GM18502 (cell line): Measurements from ENCODE around the gene KCNH2.

ENCODE experiments used
- ATAC-seq: cut with Tn5 transposase; IDR thresholded peaks from one replicate; pipeline ENCODE4 v1.9.1; 2021; ENCODE audit warnings: mild to moderate bottlenecking; ENCODE audit not compliant: unreplicated experiment, poor library complexity

The KCNH2 gene

GRCh38 chr7:150962553-150963399 is 15.3 kb downstream of the KCNH2 start:
- ATAC-seq, result peak; percentile 79

DNA sequence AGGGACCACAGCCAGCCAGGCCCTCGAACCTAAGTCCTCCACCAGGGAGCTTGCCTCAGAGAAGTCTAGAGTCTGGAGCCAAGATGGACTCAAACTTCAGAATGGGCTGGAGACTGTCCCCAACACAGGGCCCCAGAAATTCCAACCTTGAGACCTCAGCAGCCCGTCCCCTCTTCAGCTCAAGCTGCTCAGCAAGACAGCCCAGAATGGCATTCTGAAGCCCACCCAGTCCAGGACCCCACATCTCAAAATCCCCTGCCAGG is 15.9 kb downstream of the KCNH2 start:
- no peak for ATAC-seq

DNA sequence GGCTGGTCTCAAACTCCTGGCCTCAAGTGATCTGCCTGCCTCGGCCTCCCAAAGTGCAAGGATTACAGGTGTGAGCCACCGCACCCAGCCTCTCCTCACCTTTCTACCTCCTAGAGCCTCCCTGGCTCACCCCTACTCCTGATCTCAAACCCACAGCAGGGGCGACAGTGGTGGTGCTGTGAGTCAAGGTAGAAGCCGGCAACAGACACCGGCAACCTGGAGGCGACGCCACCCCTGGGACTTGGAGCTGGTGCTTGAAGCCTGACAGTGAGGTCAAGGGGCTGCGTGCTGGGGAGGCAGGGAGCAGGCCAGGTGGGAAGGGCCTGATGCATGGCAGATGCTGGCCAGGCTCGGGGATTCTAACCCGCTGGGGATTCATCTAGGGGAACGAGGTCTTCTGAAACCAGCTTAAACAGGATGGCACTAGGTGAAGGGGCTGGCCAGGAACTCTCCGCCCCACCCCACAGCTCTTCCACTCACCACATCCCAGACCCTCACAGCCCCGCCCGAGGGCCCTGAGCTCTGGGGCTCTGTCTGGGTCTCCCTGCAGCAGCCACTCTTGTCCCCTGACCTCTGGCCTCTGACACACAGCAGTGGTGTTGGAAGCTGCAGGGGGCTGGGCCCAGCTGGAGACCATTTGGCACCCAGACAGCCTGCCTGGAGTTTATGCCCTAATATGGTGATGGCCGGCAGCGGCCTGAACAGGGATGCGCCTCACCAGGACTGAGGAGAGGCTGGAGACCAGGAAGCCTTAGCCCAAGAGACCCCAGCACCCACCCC is 16.4 kb downstream of the KCNH2 start:
- ATAC-seq, result no peak

- no peak for ATAC-seq
Observed at GRCh38 chr7:150959739-150960734, 18.1 kb downstream of the KCNH2 start.

- no peak for ATAC-seq
Observed at GRCh38 chr7:150959081-150959480, 19.0 kb downstream of the KCNH2 start.

GRCh38 chr7:150958597-150958996 is 19.5 kb downstream of the KCNH2 start:
- no peak for ATAC-seq

DNA sequence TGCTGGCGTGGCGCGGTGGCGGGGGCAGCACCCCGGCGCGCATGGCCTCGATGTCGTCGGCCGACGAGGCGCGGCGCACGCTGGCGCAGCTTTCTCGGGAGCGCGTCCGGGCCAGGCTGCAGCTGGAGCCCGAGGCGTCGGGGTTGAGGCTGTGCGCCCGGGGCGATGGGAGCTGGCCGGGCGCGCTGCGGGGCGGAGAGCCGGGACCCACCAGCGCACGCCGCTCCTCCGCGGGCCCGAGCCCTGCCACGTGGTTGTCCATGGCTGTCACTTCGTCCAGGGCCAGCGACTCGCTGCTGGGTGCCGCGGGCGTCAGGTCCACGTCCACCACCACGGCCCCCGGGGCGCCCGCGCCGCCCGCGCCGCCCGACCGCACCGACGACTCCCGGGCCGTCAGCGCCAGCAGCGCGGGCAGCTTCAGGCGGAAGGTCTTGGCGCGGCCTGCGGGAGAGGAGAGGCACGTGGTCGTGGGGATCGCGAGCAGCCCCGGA is 20.0 kb downstream of the KCNH2 start:
- no peak for ATAC-seq

GRCh38 chr7:150957133-150958020 is 20.7 kb downstream of the KCNH2 start:
- no peak for ATAC-seq

DNA sequence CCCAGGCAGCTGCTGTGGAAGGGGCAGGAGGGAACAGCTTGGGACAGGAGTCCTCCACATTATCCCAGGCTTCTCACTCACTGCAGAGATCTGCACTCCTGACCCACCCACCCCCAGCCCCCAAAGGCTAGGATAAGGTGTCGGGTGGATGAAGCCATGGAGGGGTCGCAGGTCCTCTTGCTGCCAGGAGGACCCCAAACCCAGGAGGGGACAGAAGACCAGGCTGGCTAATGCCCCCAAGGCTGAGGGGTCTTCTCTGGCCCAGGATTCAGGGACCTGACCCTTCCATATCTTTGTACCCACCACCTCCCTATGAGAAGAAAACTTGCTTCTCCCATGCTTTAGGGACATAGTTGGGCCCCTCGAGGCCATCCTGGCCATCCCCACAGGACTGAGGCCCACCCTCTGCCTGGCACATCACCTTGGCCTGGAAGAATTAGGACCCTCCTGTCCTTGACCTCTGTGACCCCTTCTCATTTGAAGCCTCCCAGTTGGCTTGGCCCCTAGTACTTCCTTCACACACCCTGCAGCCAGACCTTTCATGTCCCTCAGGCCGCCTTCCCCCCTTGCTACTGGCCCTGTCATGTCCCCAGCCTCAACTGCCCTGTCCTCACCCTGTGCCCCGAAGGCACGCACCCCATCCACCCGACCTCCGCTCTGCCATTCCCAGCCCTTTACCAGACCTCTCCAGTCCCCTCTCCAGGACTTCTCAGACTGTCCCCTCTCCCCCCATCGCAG is 21.6 kb downstream of the KCNH2 start:
- no peak for ATAC-seq

DNA sequence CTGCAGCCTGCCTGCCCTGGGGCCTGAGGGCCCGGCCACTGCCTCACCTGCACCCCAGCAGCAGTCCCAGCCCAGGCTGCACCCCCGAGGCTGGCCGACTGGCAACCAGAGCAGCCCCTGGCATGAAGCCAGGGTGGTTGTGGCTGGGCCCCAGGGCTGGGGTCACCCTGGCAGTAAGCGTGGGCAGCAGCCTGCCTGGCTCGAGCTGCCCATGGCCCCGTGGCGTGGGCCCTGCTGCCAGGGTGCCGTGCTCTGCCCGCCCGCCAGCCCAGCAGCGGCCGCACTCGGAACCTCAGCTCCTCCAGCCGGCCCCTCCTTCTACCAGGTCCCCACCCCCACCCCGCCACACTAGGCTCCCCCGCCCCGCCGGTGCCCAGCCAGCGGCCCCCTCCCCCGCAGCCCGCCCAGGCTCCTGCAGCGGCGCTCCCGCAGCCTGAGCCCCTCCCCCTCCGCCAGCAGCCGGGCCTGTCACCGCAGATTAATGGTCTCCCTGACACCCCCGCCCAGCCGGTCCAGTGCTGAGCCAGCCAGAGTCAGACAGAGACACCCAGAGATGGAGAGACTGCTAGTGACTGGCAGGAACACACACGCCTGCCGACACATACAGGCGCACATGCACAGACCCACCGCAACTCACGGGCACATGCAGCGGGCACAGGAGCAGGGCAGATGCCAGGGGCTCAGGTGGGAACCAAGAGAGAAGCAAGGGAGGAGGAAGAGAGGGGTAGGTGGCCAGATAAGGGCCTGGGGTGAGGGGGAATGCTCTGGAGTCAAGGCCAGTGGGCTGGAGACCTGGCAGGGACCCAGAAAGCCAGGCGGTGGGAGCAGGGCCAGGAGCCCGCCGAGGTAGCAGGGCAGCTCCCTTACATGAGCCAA is 22.4 kb downstream of the KCNH2 start:
- ATAC-seq, result no peak

DNA sequence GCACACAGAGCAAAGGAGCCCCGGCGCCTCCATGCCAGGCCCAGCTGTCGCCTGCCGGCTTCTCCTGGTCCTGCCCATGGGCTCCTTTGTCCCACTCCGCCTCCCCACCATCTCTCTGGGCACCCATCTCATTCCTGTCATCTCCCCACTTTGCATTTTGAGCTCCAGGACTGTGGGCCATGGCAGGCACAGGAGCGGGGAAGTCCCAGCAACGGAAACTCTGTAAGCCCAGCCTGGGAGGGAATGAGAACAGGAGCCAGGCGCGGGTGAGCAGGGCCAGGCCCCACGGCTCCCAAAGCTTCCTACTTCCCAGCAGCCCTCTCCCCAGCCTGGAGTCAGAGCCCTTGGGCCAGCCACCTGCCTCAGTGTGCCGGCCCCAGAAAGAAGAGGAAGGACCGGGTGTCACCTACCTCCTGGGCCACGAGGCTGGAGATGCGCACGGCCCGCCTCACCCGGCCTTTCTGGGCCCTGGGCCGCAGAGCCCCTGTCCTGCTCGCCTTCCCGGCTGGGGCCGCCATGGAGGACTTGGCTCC is 23.1 kb downstream of the KCNH2 start:
- ATAC-seq, result no peak

DNA sequence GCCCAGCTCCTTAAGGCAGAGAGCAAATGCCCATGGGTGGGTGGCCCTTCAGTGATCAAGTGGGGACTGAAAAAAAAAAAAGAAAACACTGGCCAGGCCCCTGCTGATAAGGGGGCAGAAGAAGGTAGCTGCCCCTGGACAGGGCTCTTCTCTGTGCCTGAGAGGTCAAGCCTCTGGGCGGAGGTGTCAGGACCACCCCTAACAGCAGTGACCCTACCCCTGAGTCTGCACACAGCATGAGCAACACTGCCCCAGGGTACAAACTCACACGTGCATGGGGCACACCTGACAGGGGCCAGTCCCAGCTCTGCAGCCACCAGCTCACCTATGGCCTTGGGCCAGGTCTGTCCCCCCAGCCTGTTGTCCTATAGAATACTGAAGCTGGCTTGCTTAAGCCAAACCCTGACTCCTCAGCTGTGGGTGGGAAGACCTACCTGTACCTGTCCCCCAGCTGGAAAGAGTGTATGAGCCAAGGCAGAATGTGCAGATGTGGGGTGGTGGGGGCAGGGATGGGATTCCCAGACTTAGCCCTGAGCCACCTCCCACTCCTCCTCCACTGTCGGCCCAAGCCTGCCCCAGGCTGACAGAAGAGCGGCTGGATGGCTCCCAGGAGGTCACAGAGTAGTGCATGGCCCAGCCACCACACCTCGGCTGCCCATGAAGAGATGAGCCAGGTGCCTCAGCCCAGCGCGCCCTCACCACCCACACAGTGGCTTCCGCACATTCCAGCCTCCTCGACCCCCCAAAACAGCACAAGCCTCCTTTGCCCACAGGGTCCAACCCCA is 23.7 kb downstream of the KCNH2 start:
- ATAC-seq, result no peak

- no peak for ATAC-seq
Observed at GRCh38 chr7:150953061-150953997, 24.8 kb downstream of the KCNH2 start.

- no peak for ATAC-seq
Observed at GRCh38 chr7:150952331-150953050, 25.6 kb downstream of the KCNH2 start.

DNA sequence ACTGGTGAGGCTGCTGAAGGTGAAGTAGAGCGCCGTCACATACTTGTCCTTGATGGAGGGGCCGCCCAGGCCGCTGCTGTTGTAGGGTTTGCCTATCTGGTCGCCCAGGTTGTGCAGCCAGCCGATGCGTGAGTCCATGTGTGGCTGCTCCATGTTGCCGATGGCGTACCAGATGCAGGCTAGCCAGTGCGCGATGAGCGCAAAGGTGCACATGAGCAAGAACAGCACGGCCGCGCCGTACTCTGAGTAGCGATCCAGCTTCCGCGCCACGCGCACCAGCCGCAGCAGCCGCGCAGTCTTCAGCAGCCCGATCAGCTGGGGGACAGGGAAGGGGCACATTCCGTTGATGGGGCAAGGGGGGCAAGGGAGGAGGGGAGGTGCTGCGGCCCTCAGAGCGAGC is 26.6 kb downstream of the KCNH2 start:
- ATAC-seq, result no peak
